H1 (cell line): ENCODE results near the gene ZNF624. TPM values are rescaled to one million over a fixed set of nuclear protein-coding genes. Genes with fewer than 3 reads are reported as not detected.

Experiments used
- CTCF ChIA-PET: fragments of 300-600 bp; sonication (Branson Sonifier 250); formaldehyde crosslinking; loops from one replicate; lab custom pipeline; 2021; ENCODE audit not compliant: partially characterized antibody; lab: Charles Lee
- POLR2A ChIA-PET: fragments of 300-600 bp; sonication (Branson Sonifier 250); formaldehyde crosslinking; loops from one replicate; lab custom pipeline; 2021; ENCODE audit warnings: inconsistent platforms; ENCODE audit not compliant: partially characterized antibody; lab: Charles Lee
- DNase-seq, 2 experiments: peaks; one replicate each; pipeline versions ENCODE4 v3.0.0 to v3.0.0-alpha.2; 2010 to 2022; ENCODE audit warnings: low spot score in 2 of 2, low read depth in 1 of 2, mixed read lengths in 1 of 2
- FAIRE-seq: peaks from 2 replicates; lab custom pipeline; 2011; peaks lifted over from hg19 to GRCh38; lab: Jason Lieb, UNC
- H2AFZ ChIP-seq: 2 replicates; pipeline ENCODE4 v1.8.1; 2012; ENCODE audit warnings: low read length, inconsistent platforms
- H2AK5ac ChIP-seq: 2 replicates; pipeline ENCODE4 v1.6.1; 2013; ENCODE audit warnings: low read depth, low read length
- H2BK120ac ChIP-seq: replicated peaks from 2 replicates; pipeline ENCODE3; 2013; ENCODE audit warnings: low read depth, low read length, inconsistent platforms
- H2BK12ac ChIP-seq: 2 replicates; pipeline ENCODE4 v1.6.1; 2013; ENCODE audit warnings: low read depth, low read length
- H2BK15ac ChIP-seq: 2 replicates; pipeline ENCODE4 v1.6.1; 2013; ENCODE audit warnings: low read length
- H2BK20ac ChIP-seq: 2 replicates; pipeline ENCODE4 v1.6.1; 2013; ENCODE audit warnings: low read length
- H2BK5ac ChIP-seq: 2 replicates; pipeline ENCODE4 v1.6.1; 2013; ENCODE audit warnings: low read depth, low read length
- H3K14ac ChIP-seq: 2 replicates; pipeline ENCODE4 v1.6.1; 2013; ENCODE audit warnings: inconsistent platforms; ENCODE audit not compliant: insufficient read length
- H3K18ac ChIP-seq: 2 replicates; pipeline ENCODE4 v1.6.1; 2013; ENCODE audit warnings: low read length; ENCODE audit errors: extremely low read depth
- H3K23ac ChIP-seq: 2 replicates; pipeline ENCODE4 v1.6.1; 2013; ENCODE audit warnings: inconsistent platforms; ENCODE audit not compliant: insufficient read length
- H3K23me2 ChIP-seq: 2 replicates; pipeline ENCODE4 v1.6.1; 2013; ENCODE audit warnings: low read depth, low read length
- H3K27ac ChIP-seq: 2 replicates; pipeline ENCODE4 v1.6.1; 2011; ENCODE audit warnings: low read depth, low read length, inconsistent platforms
- H3K27me3 ChIP-seq, 4 experiments: replicated peaks in 1 of 4; 1 replicate in 1 of 4; 2 replicates in 3 of 4; pipeline versions ENCODE4 v1.6.1 to v1.8.1; 2011 to 2013; ENCODE audit warnings: low read length in 3 of 4, mild to moderate bottlenecking in 3 of 4, inconsistent platforms in 2 of 4, mixed read lengths in 2 of 4, moderate library complexity in 1 of 4; ENCODE audit not compliant: control insufficient read depth in 3 of 4, insufficient read depth in 3 of 4; ENCODE audit errors: extremely low read depth in 1 of 4
- H3K36me3 ChIP-seq, 4 experiments: 2 replicates each; pipeline versions ENCODE4 v1.6.1 to v1.8.1; 2011 to 2013; ENCODE audit warnings: mild to moderate bottlenecking in 4 of 4, low read length in 3 of 4, moderate library complexity in 2 of 4, control low read depth in 1 of 4, inconsistent platforms in 1 of 4; ENCODE audit not compliant: insufficient read depth in 4 of 4, control insufficient read depth in 2 of 4
- H3K4ac ChIP-seq: replicated peaks from 2 replicates; pipeline ENCODE3; 2013; ENCODE audit warnings: low read length, low read depth, mixed read lengths, inconsistent platforms; ENCODE audit not compliant: insufficient read length
- H3K4me1 ChIP-seq, 4 experiments: replicated peaks in 1 of 4; 1 replicate in 1 of 4; 2 replicates in 3 of 4; pipeline versions ENCODE4 v1.6.1 to v1.8.1; 2011 to 2013; ENCODE audit warnings: low read length in 3 of 4, inconsistent platforms in 2 of 4, mixed read lengths in 1 of 4; ENCODE audit not compliant: insufficient read depth in 4 of 4, control insufficient read depth in 3 of 4
- H3K4me2 ChIP-seq, 2 experiments: 2 replicates each; pipeline versions ENCODE4 v1.6.1 to v1.8.1; 2011 to 2013; ENCODE audit warnings: low read depth in 2 of 2, low read length in 2 of 2, control low read depth in 1 of 2, inconsistent platforms in 1 of 2, mild to moderate bottlenecking in 1 of 2; ENCODE audit not compliant: insufficient read depth in 1 of 2
- H3K4me3 ChIP-seq, 4 experiments: fragments of 200-600, 300-600 bp in 1 of 4; sonication (generic), shearing (Covaris generic), sonication (Bioruptor Twin) in 1 of 4; 2 replicates each; pipeline versions ENCODE4 v1.5.1 to v1.8.1; 2011 to 2016; ENCODE audit warnings: low read length in 4 of 4, low read depth in 3 of 4, control low read depth in 2 of 4, inconsistent platforms in 2 of 4, mild to moderate bottlenecking in 2 of 4, mixed read lengths in 1 of 4, moderate library complexity in 1 of 4; ENCODE audit not compliant: insufficient read depth in 2 of 4; ENCODE audit errors: extremely low read depth in 1 of 4
- H3K56ac ChIP-seq: replicated peaks from 2 replicates; pipeline ENCODE3; 2013; ENCODE audit warnings: low read depth, mild to moderate bottlenecking, mixed read lengths, low read length, inconsistent platforms; ENCODE audit not compliant: insufficient read length
- H3K79me1 ChIP-seq: 2 replicates; pipeline ENCODE4 v1.6.1; 2013; ENCODE audit warnings: low read depth, low read length, control low read depth
- H3K79me2 ChIP-seq, 2 experiments: 2 replicates each; pipeline versions ENCODE4 v1.6.1 to v1.8.1; 2012 to 2013; ENCODE audit warnings: low read length in 2 of 2, mild to moderate bottlenecking in 2 of 2, inconsistent platforms in 1 of 2; ENCODE audit not compliant: insufficient read depth in 2 of 2, control insufficient read depth in 1 of 2
- H3K9ac ChIP-seq, 4 experiments: replicated peaks in 1 of 4; 1 replicate in 1 of 4; 2 replicates in 3 of 4; pipeline versions ENCODE4 v1.6.1 to v1.8.1; 2011 to 2013; ENCODE audit warnings: low read depth in 3 of 4, low read length in 3 of 4, control low read depth in 2 of 4, mild to moderate bottlenecking in 2 of 4, moderate library complexity in 2 of 4, inconsistent platforms in 1 of 4; ENCODE audit errors: extremely low read depth in 1 of 4
- H3K9me3 ChIP-seq, 2 experiments: 2 replicates each; pipeline versions ENCODE4 v1.6.1 to v1.8.1; 2012 to 2013; ENCODE audit warnings: mild to moderate bottlenecking in 2 of 2, moderate library complexity in 2 of 2, control low read depth in 1 of 2, inconsistent platforms in 1 of 2, low read depth in 1 of 2, low read length in 1 of 2, mixed read lengths in 1 of 2; ENCODE audit not compliant: insufficient read depth in 2 of 2
- H4K20me1 ChIP-seq, 2 experiments: replicated peaks in 1 of 2; 2 replicates each; pipeline versions ENCODE3 to v1.8.1; 2011 to 2013; ENCODE audit warnings: inconsistent platforms in 2 of 2, low read length in 2 of 2, mild to moderate bottlenecking in 1 of 2; ENCODE audit not compliant: insufficient read depth in 2 of 2, control insufficient read depth in 1 of 2
- H4K5ac ChIP-seq: 2 replicates; pipeline ENCODE4 v1.6.1; 2013; ENCODE audit warnings: low read length, low read depth, mixed read lengths, inconsistent platforms; ENCODE audit not compliant: insufficient read length
- H4K8ac ChIP-seq: 2 replicates; pipeline ENCODE4 v1.8.0; 2013; ENCODE audit warnings: mild to moderate bottlenecking, moderate library complexity, low read length, inconsistent platforms; ENCODE audit not compliant: insufficient read depth; ENCODE audit errors: extremely low read depth
- H4K91ac ChIP-seq: replicated peaks from 2 replicates; pipeline ENCODE3; 2013; ENCODE audit warnings: low read length, mixed read lengths, inconsistent platforms; ENCODE audit not compliant: insufficient read length
- CEBPB ChIP-seq: IDR thresholded peaks from 2 replicates; pipeline ENCODE4 v1.6.1; 2012; ENCODE audit warnings: low read depth, low read length
- CTBP2 ChIP-seq: IDR thresholded peaks from 2 replicates; pipeline ENCODE4 v1.7.0; 2011; ENCODE audit warnings: borderline replicate concordance, mild to moderate bottlenecking, moderate library complexity, mixed read lengths, low read length; ENCODE audit not compliant: insufficient read depth, insufficient read length
- WGBS, 2 experiments: shearing (Covaris generic) in 1 of 2; methylation state at CpG; one replicate each; pipeline versions ENCODE4 v1.1.6 to v1.1.7; 2013 to 2015; ENCODE audit warnings: low lambda C conversion rate in 2 of 2, mixed read lengths in 2 of 2, inconsistent platforms in 1 of 2, low coverage in 1 of 2, missing lambda C conversion rate in 1 of 2; ENCODE audit not compliant: insufficient replicate concordance in 2 of 2, insufficient coverage in 1 of 2, insufficient read length in 1 of 2; ENCODE audit errors: extremely low coverage in 1 of 2, missing lambda C conversion rate in 1 of 2; 5-methylcytosine and 5-hydroxymethylcytosine counted together
- polyA plus RNA-seq, 7 experiments: library from polyadenylated mRNA; depleted of rRNA in 3 of 7; stranded (reverse) in 5 of 7; unstranded in 2 of 7; fragments of >200 nt in 5 of 7; fragments of 200-250 nt in 2 of 7; gene quantifications; 1 replicate in 5 of 7; 2 replicates in 1 of 7; 4 replicates in 1 of 7; pipeline versions ENCODE4 v1.2.1 to v1.2.3, GENCODE V29; 2011 to 2013; ENCODE audit warnings: missing spikeins in 2 of 7, mixed read lengths in 2 of 7
- total RNA-seq: library from RNA; stranded (reverse); fragmentation: NEBNext Ultra II Directional; extraction: Animal tissue kit (Norgen Biotek cat#: 25700); gene quantifications from 2 replicates; pipeline ENCODE4 v1.2.1, GENCODE V29; 2021

Gene ZNF624
- total and polyA plus RNA-seq, 2 of the 8 experiments (the other 6 are each of a cell fraction or from before 2014, with no cell fraction given) = 0.39 to 2.5 TPM

DNA sequence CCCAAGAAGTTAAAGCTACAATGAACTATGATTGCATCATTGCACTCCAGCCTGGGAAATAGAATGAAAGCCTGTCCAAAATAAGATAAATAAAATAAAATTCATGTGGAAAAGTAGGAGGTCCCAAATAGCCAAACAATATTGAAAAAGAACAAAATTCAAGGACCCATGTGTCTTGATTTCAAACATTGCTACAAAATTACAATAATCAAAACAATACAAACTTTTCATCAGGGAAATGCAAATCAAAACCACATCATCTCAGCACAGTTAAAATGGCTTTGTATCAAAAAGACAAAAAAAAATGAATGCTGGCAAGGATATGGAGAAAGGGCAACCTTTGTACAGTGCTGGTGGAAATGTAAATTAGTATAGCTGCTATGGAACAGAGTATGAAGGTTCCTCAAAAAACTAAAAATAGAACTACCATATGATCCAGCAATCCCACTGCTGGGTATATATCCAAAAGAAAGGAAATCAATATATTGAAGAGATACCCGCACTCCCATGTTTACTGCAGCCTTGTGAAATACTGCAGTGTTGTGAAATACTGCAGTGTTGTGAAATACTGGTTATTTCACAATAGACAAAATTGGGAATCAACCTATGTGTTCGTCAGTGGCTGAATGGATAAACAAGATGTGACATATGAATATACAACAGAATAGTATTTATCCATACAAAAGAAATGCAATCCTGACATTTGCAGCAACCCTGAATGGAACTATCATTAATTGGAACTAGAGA lies 60.1 kb downstream of the ZNF624 start:
- no peak for FAIRE-seq
- H3K23me2 ChIP-seq = no peaks in the 10 kb centered on the region; the same call in 1 of the 2 replicates

More for the DNA sequence above, 60.1 kb downstream of the ZNF624 start:
- no peak overlapping the region for H2BK15ac ChIP-seq
- ChIA-PET POLR2A (no interaction called here), CTCF (interaction anchor here (0.9 to 1.2 kb wide), 2 partner anchors 9 to 140 kb away, joined by 3 read pairs; no protein-coding TSS in a partner anchor)
- TF ChIP-seq CEBPB (0 out of 2 replicates have a peak, but pooled peaks have one; percentile 17), CTBP2 (no peak)
- no peak overlapping the region for H2AFZ ChIP-seq
- H3K23ac ChIP-seq = no peak overlapping the region
- H3K79me1 ChIP-seq = no peaks in the 10 kb centered on the region
- H2BK5ac ChIP-seq = no peak overlapping the region
- H4K5ac ChIP-seq = no peak overlapping the region
- H3K56ac ChIP-seq = no peak overlapping the region
- no peaks in the 10 kb centered on the region for H4K20me1 ChIP-seq
- H3K4me2 ChIP-seq = no peak overlapping the region
- H4K8ac ChIP-seq = no peak overlapping the region
- no peaks in the 10 kb centered on the region for H3K79me2 ChIP-seq
- H2BK20ac ChIP-seq = no peak overlapping the region
- H4K91ac ChIP-seq = no peak overlapping the region
- no peak for DNase-seq
- no peak overlapping the region for H2BK12ac ChIP-seq
- 86% methylated on average over 2 of the region's 2 CpGs; no CpG with 5 or more reads in 1 of the 2 experiments for WGBS, 2 experiments
- H2BK120ac ChIP-seq = no peak overlapping the region
- H3K36me3 ChIP-seq = no peaks in the 10 kb centered on the region
- peaks cover 0 to 3% of the 10 kb centered on the region in 2 experiments; a peak in 1 of 4 replicates for H3K9me3 ChIP-seq
- H3K14ac ChIP-seq = no peak overlapping the region
- no peaks in the 10 kb centered on the region for H3K4me1 ChIP-seq
- H3K9ac ChIP-seq = no peak overlapping the region
- H3K27me3 ChIP-seq = peaks cover 0 to 4% (median 3%) of the 10 kb centered on the region in 4 experiments; a peak in 6 of 7 replicates
- H3K18ac ChIP-seq = no peak overlapping the region
- no peak overlapping the region for H3K27ac ChIP-seq
- H3K4me3 ChIP-seq = no peak overlapping the region
- no peak overlapping the region for H3K4ac ChIP-seq
- no peak overlapping the region for H2AK5ac ChIP-seq
